IPS-NIHi7 (cell line): ENCODE data around the gene PGAM5.

Source experiments
- DNase-seq: peaks from one replicate; pipeline ENCODE4 v3.0.0; 2012; ENCODE audit warnings: mixed read lengths; ENCODE audit errors: extremely low spot score

PGAM5 gene

GRCh38 chr12:132710405-132711079 lies at the start of gene PGAM5:
TSS of gene PGAM5 (plus strand) at chr12:132710842. CDS start at chr12:132710877, 35 bp downstream.
- peak; percentile 86 for DNase-seq

- DNase-seq, result no peak
Measured at GRCh38 chr12:132660996-132661395, 49.6 kb upstream of the PGAM5 start.

- DNase-seq, result no peak
Measured at GRCh38 chr12:132661972-132662371, 48.7 kb upstream of the PGAM5 start.

- DNase-seq, result no peak
Measured at GRCh38 chr12:132662901-132663755, 47.5 kb upstream of the PGAM5 start.

- no peak for DNase-seq
Measured at GRCh38 chr12:132664206-132665148, 46.2 kb upstream of the PGAM5 start.

GRCh38 chr12:132665149-132665491 lies 45.5 kb upstream of the PGAM5 start:
- no peak for DNase-seq

GRCh38 chr12:132665794-132666193 lies 44.8 kb upstream of the PGAM5 start:
- no peak for DNase-seq

GRCh38 chr12:132668191-132669088 lies 42.2 kb upstream of the PGAM5 start:
- no peak for DNase-seq

- DNase-seq, result no peak
Measured at GRCh38 chr12:132669166-132669879, 41.3 kb upstream of the PGAM5 start.

- no peak for DNase-seq
Measured at GRCh38 chr12:132672116-132672515, 38.5 kb upstream of the PGAM5 start.

GRCh38 chr12:132672678-132673077 lies 38.0 kb upstream of the PGAM5 start:
- no peak for DNase-seq

- no peak for DNase-seq
Measured at GRCh38 chr12:132673288-132674179, 37.1 kb upstream of the PGAM5 start.

GRCh38 chr12:132674561-132674960 lies 36.1 kb upstream of the PGAM5 start:
- DNase-seq, result no peak

GRCh38 chr12:132675757-132676432 lies 34.7 kb upstream of the PGAM5 start:
- DNase-seq, result no peak

- no peak for DNase-seq
Measured at GRCh38 chr12:132677492-132677891, 33.1 kb upstream of the PGAM5 start.

- no peak for DNase-seq
Measured at GRCh38 chr12:132685400-132685799, 25.2 kb upstream of the PGAM5 start.

- no peak for DNase-seq
Measured at GRCh38 chr12:132686825-132687210, 23.8 kb upstream of the PGAM5 start.

GRCh38 chr12:132687211-132688164 lies 23.2 kb upstream of the PGAM5 start, which contains the start of the genes POLE and PXMP2:
TSS of gene POLE (minus strand) at chr12:132687342. CDS start at chr12:132687315, 27 bp downstream.
TSS of gene PXMP2 (plus strand) at chr12:132687587. CDS start at chr12:132687671, 84 bp downstream.
- peak; percentile 98 for DNase-seq
